ENCODE measurements around the gene TAAR9.
A peak's percentile ranks its signal among the peaks of the same experiment; 100 is the strongest.

The TAAR9 gene, protein sequence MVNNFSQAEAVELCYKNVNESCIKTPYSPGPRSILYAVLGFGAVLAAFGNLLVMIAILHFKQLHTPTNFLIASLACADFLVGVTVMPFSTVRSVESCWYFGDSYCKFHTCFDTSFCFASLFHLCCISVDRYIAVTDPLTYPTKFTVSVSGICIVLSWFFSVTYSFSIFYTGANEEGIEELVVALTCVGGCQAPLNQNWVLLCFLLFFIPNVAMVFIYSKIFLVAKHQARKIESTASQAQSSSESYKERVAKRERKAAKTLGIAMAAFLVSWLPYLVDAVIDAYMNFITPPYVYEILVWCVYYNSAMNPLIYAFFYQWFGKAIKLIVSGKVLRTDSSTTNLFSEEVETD

DNA sequence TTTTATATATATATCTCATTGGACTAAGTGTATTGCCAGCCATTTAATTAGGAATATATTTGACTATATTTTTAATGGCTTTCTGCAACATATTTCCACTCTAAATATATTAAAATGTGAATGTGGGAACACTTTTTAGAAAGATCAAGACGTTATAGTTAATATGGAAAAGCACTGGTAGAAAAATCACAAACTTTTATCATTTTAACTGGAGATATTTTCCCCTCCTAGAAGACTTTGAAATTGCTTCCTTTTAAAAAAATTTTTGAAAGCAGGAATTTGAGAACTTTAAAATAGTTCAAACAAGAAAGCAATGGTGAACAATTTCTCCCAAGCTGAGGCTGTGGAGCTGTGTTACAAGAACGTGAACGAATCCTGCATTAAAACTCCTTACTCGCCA is at the start of gene TAAR9:
TAAR9 (plus strand) TSS at position 301 of the 400 bp plus-strand sequence; CDS start at position 314, 13 bp downstream.
- no peak for DNase-seq (ENCODE audit: low spot score)

DNA sequence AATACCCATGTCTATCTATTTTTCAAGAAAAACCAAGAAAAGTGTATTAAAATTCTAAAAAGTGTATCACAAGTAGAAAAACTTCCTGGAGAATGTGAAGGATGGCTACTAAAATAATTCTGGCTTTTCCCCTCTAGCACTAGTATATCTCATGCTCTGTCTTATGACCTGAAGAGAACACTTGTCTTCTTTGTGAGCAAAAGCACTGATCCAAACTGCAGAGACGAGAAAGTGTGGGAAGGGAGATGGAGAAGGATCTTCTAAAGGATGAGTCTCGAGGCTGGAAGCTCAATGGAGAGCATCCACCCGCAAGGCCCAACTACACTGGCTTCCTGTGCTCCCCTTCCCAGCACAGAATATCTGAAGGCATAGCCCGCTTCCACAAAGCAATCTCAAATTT is 48.7 kb upstream of the TAAR9 start:
- no peak for DNase-seq (ENCODE audit: low spot score)

DNA sequence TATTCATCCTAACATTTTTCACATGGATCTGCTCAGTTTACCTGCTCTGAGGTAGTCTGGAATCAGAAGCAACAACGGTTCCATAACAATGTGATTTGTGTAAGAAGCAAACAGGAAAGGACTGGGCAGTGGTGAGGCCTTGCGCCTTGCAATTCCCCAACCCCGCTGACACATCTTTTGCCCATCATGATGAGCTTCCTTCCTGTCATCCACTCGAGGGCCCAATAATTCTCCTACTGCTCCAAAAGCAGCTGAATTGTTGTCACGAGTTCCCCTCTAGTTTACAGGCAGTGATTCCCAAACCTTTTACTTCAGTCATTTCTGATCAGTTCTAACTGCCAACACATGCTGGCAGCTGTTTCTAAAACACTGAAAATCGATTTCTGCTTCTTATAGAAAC is 48.1 kb upstream of the TAAR9 start:
- peak; percentile 45 for DNase-seq (ENCODE audit: low spot score)

DNA sequence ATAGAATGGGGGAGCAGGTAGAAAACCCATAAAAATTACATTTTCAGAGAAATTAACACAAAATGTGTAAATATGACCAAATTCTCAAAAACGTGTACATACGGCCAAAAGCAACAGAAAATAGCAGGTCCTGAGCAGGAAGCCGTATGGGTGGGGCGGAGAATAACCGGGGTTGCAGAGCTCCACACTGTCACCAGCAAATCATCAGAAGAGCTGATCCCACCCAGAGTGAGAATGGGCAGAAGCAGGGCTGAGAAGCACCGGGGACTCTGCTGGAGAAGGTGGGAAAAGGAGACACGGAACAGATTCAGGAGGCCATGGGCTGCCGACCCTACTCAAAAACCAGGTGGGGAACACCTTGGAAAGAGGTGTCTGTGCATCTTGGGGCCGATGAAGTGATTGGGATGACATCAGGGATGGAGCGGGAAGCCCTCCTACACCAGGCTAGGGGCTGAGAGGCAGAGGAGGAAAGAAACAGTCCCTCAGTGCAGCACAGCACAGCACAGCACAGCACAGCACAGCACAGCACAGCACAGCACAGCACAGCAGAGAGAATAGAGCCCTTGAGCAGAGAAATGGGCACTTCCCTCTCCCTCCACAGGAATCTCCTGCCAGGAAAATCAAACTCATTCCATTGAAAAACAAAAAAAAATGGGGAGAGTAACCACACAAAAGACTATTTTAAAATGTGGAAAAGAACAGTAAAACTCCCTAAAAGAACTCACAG is 47.4 kb upstream of the TAAR9 start:
- no peak for DNase-seq (ENCODE audit: low spot score)

DNA sequence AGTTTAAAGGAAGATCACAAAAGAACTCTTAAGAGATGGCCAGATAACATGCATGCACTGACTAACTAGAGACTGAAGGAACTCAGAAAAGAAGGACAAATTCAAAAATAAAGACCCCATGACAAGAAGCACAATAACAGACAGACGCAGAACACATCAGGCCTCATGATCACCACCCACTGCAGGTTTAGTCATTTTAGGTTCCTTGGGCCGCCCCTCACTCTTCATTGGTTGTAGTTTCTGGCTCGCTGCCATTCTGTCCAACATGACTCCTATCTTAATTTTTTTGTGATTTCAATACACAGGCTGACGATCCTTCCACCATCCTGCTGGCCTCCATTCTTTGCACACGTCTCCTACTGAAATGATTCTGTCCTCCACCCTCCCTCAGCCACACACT is 46.8 kb upstream of the TAAR9 start:
- peak; percentile 38 for DNase-seq (ENCODE audit: low spot score)

DNA sequence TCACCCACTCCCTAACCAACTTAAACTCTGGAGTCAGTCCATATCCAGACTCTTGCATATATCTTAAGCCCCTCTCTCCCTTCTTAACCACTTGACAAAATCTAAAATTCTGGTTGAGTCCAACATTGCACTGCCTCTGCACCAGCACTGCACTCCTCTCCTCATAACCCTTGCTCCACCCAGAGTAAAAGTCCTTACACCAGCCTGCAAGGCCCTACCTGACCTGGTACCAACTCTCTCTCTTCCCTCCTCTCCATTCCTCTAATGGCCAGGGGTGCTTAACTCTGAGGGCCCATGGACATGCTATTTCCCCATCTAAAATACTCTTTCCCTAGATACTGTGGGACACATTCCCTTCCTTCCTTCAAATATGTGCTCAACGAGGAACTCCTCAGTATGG is 46.2 kb upstream of the TAAR9 start:
- DNase-seq (ENCODE audit: low spot score) = no peak

DNA sequence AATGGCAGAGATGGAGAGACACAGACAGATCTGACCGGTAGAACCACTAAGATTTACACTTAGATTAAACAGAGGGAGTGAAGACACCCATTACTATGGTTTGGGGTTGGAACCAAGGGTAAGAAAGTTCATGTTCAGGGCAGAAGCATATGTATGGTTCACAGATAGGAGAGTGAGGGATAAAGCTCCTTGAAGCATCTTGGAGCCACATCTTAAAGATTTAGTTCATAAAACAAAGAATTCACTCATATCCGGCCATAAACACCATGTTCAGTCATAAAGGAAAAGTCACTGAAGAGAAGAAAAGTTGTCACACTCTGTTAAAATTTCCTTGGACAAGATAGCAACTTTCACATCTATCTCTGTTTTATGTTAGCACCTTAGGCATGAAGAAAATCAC is 43.1 kb upstream of the TAAR9 start:
- no peak for DNase-seq (ENCODE audit: low spot score)

DNA sequence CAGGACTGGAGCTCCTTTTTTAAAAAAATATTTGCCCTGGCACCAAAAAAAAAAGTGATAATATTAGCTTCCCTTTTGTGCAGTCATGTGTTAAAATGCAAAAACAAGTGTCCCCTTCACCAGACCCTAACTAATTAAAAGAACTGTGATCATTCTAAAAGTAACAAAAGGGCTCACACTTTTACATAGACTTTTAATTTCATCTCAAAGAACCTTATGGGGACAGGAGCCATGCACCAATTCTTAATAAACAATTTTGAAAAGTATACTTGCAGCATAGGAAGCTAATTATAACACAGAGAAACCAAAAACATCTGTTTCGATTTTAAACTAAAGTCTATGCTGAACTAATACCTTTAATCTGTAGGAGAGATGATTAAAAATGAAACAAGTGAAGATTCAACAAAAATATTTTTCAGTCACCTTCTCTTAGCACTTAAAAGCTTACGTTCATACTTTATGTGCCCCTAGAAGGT is 42.4 kb upstream of the TAAR9 start:
- no peak for DNase-seq (ENCODE audit: low spot score)

DNA sequence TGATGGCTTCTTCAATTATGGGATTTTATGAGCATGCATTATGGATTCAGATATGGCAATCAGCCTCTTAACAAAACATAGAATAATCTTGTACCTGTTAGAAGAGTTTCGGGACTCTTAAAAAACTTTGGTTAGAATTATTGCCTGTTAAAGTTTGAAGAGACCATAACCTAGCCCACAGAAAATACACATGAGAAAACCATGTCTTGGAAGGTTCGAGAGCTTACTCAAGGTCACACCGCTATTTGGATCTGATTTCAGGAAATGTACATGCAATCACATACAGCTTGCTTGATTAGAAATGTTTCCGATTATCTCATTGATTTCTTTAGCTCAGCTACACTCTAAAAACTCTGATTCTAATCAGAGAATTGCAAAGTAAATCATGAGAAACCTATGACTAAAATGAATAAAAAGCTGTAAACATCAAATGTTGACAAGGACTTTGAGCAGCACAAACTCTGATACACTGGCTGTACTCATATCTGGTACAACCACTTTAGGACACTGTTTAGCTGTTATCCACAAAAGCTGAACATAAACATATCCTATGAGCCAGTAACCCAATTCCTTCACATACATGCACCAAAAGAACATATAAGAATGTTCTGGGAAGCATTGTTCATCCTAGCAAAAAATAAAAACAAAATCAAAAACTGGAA is 41.4 kb upstream of the TAAR9 start:
- no peak for DNase-seq (ENCODE audit: low spot score)

DNA sequence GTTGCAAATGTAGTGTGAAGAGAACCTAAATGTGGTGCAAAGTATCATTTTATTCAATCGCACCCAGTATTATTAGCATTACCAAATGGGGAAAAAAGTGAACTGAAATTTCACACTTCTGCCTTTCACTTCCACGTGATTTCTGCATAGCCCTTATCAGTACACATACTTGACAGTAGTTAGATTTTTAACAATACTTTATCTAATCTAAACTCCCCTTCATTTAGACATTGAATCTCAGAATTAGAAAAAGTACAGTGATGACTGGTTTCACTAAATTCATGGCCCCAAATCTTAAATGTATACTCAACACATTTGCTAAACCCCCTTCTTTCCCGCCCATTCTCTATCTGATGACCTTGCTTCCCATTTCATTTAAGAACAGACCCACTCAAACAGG is 39.4 kb upstream of the TAAR9 start:
- no peak for DNase-seq (ENCODE audit: low spot score)

DNA sequence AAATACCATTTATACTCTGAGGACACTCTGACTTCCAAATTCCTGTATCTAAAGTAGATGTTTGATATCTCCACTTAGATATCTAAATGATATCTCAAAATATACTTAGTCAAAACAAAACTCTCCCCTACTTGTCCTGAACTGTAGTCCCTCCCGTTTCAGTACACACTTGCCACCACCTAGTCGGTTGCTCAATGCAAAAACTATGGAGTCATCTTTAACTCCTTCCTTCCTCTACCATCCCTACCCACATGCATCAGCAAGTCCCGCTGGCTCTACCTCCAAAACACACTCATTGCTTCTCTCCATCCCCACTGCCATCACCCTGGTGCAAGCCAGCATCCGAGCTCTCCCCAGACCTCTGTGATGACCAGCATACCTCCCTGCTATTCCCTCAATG is 38.3 kb upstream of the TAAR9 start:
- DNase-seq (ENCODE audit: low spot score) = no peak

DNA sequence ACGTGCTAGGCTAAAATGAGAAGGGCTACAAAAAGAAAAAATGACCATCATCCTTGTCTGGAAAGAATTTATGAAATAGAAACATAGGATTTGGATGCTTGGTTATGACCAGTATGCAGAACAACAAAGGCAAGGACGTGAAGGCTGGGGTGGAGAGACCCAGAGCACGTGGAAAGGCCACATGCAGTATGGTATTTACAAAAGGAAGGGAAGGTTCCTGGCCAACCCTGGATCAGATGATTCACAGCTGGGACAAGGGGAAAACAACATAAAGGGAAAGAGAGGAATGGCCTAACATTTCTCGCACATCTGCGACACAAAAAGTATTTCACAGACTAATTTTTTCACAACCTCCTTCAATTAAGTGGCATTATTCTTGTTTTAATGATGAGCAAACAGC is 33.3 kb upstream of the TAAR9 start:
- DNase-seq (ENCODE audit: low spot score) = peak; percentile 11

DNA sequence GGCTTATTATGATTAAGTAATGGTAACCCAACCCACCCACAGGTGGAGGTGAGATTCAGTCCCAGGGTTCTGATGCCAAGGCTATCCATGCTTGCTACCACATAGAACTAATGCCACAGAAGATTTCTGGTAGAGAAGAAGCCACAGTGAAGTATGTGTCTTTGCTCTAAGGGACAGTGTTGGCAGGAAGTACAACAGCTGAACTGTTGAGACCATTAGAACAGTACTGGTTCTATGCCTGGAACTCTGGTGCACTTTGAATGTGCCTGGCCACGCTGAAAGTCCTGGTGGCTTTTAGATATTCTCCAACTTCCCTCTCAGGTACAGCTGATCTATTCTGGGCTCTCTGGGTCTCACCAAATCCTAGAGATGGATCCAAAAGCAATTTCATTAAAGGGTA is 32.9 kb upstream of the TAAR9 start:
- peak; percentile 35 for DNase-seq (ENCODE audit: low spot score)

DNA sequence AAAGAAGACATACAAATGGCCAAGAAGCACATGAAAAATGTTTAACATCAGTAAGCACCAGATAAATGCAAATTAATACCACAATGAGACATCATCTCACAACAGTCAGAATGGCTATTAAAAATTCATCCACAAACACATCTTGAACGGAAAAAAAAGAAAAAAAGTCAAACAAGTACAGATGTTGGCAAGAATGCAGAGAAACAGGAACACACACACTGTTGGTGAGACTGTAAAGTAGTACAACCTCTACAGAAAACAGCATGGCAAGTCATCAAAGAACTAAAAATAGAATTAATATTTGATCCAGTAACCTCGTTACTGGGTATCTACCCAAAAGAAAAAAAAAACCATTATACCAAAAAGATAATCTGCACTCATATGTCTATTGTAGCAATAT is 31.6 kb upstream of the TAAR9 start:
- no peak for DNase-seq (ENCODE audit: low spot score)

DNA sequence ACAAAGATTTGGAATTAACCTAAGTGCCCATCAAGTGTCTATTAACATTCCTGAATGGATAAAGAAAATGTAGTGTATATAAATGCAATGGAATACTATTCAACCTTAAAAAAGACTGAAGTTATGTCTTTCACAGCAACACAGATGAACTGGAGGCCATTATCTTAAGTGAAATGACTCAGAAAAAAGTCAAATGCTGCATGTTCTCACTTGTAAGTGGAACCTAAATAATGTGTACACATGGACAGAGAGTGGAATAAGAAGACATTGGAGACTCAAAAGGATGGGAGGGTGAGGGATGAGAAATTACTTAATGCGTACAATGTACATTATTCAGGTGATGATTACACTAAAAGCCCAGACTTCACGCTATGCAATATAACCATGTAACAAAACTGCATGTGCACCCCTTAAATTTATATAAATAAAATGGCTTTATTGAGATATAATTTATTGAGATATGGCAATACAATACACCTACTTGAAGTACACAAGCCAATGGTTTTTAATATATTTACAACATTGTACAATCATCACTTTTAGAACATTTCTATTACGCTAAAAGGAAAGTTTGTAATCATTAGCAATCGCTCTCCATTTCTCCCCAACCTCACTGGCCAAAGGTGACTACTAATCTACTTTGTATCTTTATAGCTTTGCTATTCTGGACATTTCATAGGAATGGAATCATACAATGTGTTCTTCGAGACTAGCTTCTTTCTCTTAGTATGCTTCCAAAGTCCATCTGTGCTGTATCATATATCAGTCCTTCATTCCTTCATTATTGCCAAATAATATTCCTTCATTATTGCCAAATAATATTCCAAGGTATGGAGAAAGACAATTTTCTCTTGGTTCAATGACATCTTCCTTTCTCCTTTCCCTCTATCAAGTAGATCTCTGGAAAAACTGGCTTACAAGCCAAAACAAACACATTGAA is 30.9 kb upstream of the TAAR9 start:
- DNase-seq (ENCODE audit: low spot score) = no peak

DNA sequence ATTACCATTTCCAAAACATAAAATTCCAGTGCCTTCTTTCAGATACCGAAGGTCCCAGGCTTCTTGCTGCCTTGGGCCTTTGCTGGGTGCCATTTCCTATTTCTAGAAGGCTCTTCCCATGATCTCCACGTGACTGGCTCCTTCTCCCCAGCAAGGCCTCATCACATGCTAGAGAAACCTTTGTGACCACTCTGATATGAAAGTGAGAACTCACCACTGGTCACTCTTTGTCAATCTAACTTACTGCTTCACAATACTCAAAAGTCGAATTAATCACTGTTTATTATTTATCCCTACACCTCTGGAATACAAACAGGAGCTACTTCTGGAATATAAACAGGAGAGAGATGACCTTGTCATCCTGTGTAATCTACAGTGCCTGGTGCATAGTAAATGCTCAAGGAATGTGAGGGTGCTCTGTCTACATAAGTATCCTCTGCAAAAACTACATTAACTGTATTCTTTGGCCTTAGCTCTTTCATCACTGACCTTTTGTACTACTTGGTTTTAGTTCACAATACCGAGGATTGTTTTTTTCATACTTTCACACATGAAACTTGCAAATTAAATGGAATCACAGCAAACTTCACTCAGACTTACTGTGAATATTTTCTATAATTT is 26.8 kb upstream of the TAAR9 start:
- DNase-seq (ENCODE audit: low spot score) = peak; percentile 44

DNA sequence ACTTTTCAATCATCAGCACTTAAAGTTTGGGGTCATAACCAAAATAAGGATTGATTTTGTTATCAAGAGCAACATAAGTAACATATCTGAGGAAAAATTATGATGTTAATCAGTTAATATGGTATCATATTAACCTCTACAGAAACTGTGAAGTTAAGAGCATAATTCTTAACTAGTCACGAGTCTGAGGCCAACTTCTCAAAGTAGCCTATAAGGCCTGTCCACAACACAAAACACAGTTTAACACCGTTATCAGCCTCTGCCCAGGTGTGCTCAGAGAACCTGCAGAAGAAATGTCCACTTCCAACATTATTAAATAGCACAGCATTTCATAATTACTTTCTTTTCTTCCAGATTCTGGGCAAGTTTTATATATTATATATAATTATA is 26.3 kb upstream of the TAAR9 start:
- no peak for DNase-seq (ENCODE audit: low spot score)

DNA sequence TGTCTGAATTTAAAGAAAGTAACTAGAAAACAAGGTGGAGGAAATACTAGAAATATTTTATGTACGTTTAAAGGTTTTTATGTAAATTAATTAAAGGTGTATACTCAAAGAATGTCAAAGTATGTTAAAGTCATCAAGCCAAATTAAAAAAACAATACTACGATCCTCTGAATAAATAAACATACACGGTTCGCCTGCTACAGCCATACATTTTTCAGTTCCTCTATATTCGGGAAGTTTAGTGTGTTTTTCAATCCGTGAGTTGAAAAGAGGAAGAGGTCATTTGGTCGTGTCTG is 25.8 kb upstream of the TAAR9 start:
- DNase-seq (ENCODE audit: low spot score) = no peak

DNA sequence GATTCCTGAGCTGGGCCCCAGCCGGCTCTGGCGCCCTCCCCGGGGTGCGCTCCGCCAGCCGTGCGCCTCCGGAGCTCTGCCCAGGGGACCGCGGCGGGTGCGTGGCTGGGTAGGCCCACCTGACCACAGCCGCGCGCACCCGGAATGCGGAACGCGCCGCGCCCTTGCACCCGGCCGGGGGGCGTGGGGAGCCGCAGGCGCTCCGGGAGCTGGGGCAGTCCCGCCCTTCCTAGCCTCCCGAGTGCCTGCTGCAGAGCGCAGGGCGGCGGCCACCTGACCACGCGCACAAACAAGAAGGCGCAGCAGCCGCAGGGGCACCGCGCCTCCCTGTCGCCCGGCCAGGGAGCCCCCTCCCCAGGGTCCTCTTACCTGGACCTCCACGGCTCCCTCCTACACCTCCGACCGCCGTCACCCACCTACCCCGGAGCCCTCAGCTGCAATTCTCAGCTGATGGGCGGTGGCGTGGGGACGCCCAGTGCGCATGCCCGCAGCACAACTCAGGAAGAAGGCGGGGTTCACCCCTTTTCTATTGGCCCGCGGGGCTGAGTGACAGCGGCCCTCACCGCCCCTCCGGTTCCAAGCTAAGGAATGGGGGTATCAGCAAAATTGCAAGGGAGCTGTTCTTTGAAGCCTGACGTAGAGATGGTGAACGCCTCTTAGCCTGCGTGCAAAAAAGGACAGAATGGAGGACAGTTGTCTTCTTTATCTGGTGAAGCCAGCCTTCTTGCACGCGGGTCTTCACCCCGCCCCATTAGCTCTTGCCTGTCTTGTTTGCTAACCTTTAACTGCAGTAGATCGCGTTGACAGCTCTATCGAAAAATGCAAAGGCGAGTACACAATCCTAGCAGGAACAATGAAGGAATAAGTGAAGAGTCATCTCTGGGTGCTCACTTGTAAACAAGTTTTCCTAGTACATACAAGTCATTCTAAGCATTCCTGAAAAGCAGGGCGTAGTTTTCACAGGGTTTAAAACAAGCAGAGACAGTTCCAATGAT is 25.1 kb upstream of the TAAR9 start, which contains the start of gene STX7:
STX7 (minus strand) TSS at position 479 of the 995 bp plus-strand sequence. CDS start 9,586 bp downstream, outside the sequence.
- DNase-seq (ENCODE audit: low spot score) = peak; percentile 97

Data from Ammon's horn (tissue), 1 donor.